Spinal cord (tissue), 10 donors: ENCODE results near the gene ELANE. TPM values are rescaled to one million over a fixed set of nuclear protein-coding genes. Genes with fewer than 3 reads are reported as not detected.

ENCODE experiments used
- DNase-seq, 6 donors: peaks; one replicate each; pipeline versions ENCODE4 v3.0.0 to v3.0.0-alpha.2; 2013 to 2015; ENCODE audit warnings: low spot score in 6 of 6, low read depth in 4 of 6
- H3K27ac ChIP-seq: one replicate; pipeline ENCODE4 v1.5.1; 2013; ENCODE audit warnings: low read depth, low read length, control low read depth
- H3K27me3 ChIP-seq: one replicate; pipeline ENCODE4 v1.6.1; 2013; ENCODE audit warnings: low read length; ENCODE audit not compliant: control insufficient read depth, insufficient read depth
- H3K36me3 ChIP-seq: one replicate; pipeline ENCODE4 v1.6.1; 2013; ENCODE audit warnings: low read length; ENCODE audit not compliant: control insufficient read depth, insufficient read depth
- H3K4me1 ChIP-seq: one replicate; pipeline ENCODE4 v1.6.1; 2013; ENCODE audit warnings: low read length; ENCODE audit not compliant: control insufficient read depth, insufficient read depth
- H3K4me3 ChIP-seq: one replicate; pipeline ENCODE4 v1.5.1; 2013; ENCODE audit warnings: low read depth, low read length, control low read depth
- H3K9me3 ChIP-seq: one replicate; pipeline ENCODE4 v1.6.1; 2013; ENCODE audit warnings: low read length; ENCODE audit not compliant: control insufficient read depth, insufficient read depth
- WGBS: methylation state at CpG from one replicate; pipeline ENCODE4 v1.1.5; 2013; ENCODE audit warnings: missing lambda C conversion rate; ENCODE audit not compliant: insufficient coverage; 5-methylcytosine and 5-hydroxymethylcytosine counted together
- polyA plus RNA-seq, 2 donors: library from polyadenylated mRNA; unstranded; fragments of 120-200 nt; gene quantifications; one replicate each; pipeline ENCODE4 v1.2.1, GENCODE V29; 2013; ENCODE audit not compliant: insufficient read length in 2 of 2
- total RNA-seq, 2 donors: library from RNA; depleted of rRNA in 1 of 2; stranded (reverse); fragments of 120-200 nt in 1 of 2; fragments of >200 nt in 1 of 2; gene quantifications; one replicate each; pipeline versions ENCODE4 v1.2.3 to v1.2.4, GENCODE V29; 2013 to 2014
- donor health status: healthy.

ELANE gene
- total and polyA plus RNA-seq, 4 donors, result 0.18 to 23.5 (median 0.99) TPM; not detected in 1

- under 1% methylated on average over 63 of the region's 69 CpGs for WGBS
- H3K27me3 ChIP-seq, result no peaks in the 10 kb centered on the region
- no peaks in the 10 kb centered on the region for H3K9me3 ChIP-seq
- H3K4me3 ChIP-seq, result peak within 1 kb of the TSS; percentile 64
- H3K4me1 ChIP-seq, result peaks cover 11% of the 10 kb centered on the region
- peak; percentile 85 to 99 (median 94) for DNase-seq
- H3K27ac ChIP-seq, result peak within 1 kb of the TSS; percentile 91
- H3K36me3 ChIP-seq, result peaks cover 52% of the 10 kb centered on the region
Observed at GRCh38 chr19:892894-893689, 41.0 kb downstream of the ELANE start, which contains the start of the genes MED16 and RNU6-9. MED16 (minus strand) TSS chr19:893187; CDS start chr19:891131, 2,056 bp downstream. RNU6-9 (plus strand) TSS chr19:893484.

GRCh38 chr19:896434-896833 lies 44.3 kb downstream of the ELANE start:
- 97% methylated on average over 6 of the region's 10 CpGs for WGBS
- peaks cover 16% of the 10 kb centered on the region for H3K4me1 ChIP-seq
- H3K27me3 ChIP-seq, result no peaks in the 10 kb centered on the region

DNA sequence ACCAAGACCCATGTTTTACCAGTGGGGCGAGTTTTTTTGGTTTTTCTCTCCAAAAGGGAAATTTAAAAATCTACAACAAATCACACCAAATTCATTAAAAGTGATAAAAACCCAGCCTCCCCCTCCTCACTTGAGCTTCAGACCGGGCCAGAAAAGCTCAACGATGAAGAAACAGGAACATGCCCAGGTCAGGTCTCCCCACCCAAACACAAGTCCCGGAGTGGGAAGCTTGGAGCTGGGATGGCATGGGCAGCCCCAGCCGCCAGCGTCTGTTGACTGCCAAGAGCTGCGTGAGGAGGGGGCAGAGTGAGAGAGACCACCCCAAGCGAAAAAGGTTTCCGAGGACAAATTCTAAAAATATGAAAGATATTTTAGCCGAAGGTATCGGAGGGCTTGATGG lies 44.9 kb downstream of the ELANE start:
- peaks cover 56% of the 10 kb centered on the region for H3K36me3 ChIP-seq
- H3K27me3 ChIP-seq, result no peaks in the 10 kb centered on the region
- no peak for DNase-seq
- H3K27ac ChIP-seq, result no peak overlapping the region
- no peaks in the 10 kb centered on the region for H3K9me3 ChIP-seq
- peaks cover 13% of the 10 kb centered on the region for H3K4me1 ChIP-seq
- WGBS, result 98% methylated on average over 10 of the region's 11 CpGs
- no peak overlapping the region for H3K4me3 ChIP-seq

More at GRCh38 chr19:896434-896833, 44.3 kb downstream of the ELANE start:
- H3K27ac ChIP-seq, result no peak overlapping the region
- H3K36me3 ChIP-seq, result peaks cover 51% of the 10 kb centered on the region
- no peak for DNase-seq
- H3K9me3 ChIP-seq, result no peaks in the 10 kb centered on the region
- no peak overlapping the region for H3K4me3 ChIP-seq

DNA sequence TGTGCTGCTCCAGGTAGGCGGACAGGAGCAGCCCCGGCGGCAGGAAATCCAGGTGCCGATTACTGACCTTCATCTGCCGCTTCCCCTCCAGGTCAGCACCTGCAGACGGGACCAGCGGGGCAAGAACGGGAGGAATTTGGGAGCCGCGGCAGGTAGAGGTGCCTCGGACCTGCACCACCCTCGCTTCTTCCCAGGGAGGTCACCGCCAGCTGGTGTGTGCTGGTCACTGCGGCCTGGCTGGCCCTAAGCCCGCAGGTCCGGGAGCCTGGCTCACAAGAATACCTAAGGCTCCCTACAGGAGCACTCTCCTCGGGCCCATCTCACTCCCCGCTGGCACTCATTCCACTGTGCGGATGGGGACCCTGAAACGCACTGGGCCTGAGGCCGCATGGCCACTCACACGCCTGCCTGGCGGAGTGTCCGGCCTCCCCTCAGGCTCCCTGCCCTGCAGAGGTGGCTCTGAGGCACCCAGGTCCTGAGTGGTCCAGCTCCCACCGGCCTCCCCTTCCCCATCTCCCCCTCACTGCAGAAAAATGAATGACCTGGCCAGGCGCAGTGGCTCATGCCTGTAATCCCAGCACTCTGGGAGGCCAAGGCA lies 45.4 kb downstream of the ELANE start:
- H3K36me3 ChIP-seq, result peaks cover 60% of the 10 kb centered on the region
- H3K4me3 ChIP-seq, result no peak overlapping the region
- no peak for DNase-seq
- no peak overlapping the region for H3K27ac ChIP-seq
- WGBS, result 88% methylated on average over 26 of the region's 26 CpGs
- peaks cover 8% of the 10 kb centered on the region for H3K4me1 ChIP-seq
- no peaks in the 10 kb centered on the region for H3K27me3 ChIP-seq
- no peaks in the 10 kb centered on the region for H3K9me3 ChIP-seq

DNA sequence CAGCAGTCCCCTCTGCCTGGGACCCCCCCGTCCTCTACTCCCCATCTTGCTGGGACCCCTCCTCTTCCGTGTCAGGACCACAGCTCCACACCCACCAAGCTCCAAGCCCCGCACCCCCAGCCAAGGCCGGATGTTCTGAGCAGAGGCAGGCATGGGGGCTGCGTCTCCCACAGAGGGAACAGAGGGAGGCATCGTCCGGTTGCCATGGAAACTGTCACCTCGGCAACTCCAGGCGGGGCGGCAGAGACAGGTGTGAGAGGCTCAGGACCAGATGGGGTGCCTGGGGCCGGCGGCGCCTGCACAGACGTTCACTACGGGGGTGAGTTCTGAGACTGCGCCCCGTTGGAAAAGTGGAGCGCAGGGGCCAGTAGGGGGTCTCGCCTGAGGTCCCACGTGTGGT lies 46.6 kb downstream of the ELANE start:
- Histone ChIP-seq H3K27me3 (no peaks in the 10 kb centered on the region), H3K4me3 (no peak overlapping the region), H3K27ac (no peak overlapping the region), H3K4me1 (peaks cover 16% of the 10 kb centered on the region), H3K36me3 (peaks cover 60% of the 10 kb centered on the region), H3K9me3 (no peaks in the 10 kb centered on the region)
- DNase-seq, result peak in 3 of 6 donors; percentile 37 to 91 (median 91)
- WGBS, result 19% methylated on average over 19 of the region's 20 CpGs

GRCh38 chr19:899336-900042 lies 47.4 kb downstream of the ELANE start:
- Histone ChIP-seq H3K4me3 (no peak overlapping the region), H3K9me3 (no peaks in the 10 kb centered on the region), H3K27me3 (no peaks in the 10 kb centered on the region), H3K27ac (no peak overlapping the region), H3K4me1 (peaks cover 16% of the 10 kb centered on the region), H3K36me3 (peaks cover 67% of the 10 kb centered on the region)
- DNase-seq, result no peak
- WGBS, result 83% methylated on average over 28 of the region's 32 CpGs

GRCh38 chr19:900043-900301 lies 47.9 kb downstream of the ELANE start:
- H3K27ac ChIP-seq, result no peak overlapping the region
- DNase-seq, result no peak
- H3K4me1 ChIP-seq, result peaks cover 16% of the 10 kb centered on the region
- H3K27me3 ChIP-seq, result no peaks in the 10 kb centered on the region
- H3K9me3 ChIP-seq, result no peaks in the 10 kb centered on the region
- no peak overlapping the region for H3K4me3 ChIP-seq
- peaks cover 67% of the 10 kb centered on the region for H3K36me3 ChIP-seq
- WGBS, result 94% methylated on average over 4 of the region's 15 CpGs

DNA sequence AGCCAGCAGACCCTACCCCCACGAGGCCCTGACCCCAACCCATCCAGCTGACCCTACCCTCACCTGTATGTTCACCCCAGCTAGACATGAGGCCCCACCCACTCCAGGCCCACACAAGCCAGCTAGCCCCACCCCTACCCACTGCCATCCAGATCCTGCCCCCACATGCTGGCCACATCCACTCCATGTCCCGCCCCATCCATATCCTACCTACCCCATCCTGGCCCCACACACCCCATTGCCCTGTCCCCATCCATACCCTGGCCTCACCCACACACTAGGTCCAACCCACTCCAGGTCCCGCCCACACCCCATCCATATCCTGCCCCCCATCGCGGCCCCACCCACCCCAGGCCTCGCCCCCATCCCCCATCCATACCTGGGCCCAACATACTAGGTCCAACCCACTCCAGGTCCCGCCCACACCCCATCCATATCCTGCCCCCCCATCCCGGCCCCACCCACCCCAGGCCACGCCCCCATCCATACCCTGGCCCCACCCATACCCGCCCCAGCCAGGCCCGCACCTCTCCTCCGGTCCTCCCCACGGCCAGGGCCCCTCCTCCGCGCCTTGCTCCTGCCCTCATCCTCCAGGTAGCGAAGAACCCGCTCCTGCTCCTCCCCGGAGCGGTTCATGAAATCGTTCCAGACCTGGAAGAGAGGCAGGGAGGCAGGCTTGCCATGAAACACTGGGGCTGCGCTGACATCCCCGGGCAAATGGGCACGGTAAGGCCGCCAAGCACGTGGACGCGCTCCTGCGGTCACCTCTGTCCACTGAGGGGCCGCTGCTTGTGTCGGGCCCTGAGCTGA lies 48.4 kb downstream of the ELANE start:
- Histone ChIP-seq H3K27ac (no peak overlapping the region), H3K4me1 (peaks cover 16% of the 10 kb centered on the region), H3K4me3 (no peak overlapping the region), H3K27me3 (no peaks in the 10 kb centered on the region), H3K36me3 (peaks cover 67% of the 10 kb centered on the region), H3K9me3 (no peaks in the 10 kb centered on the region)
- no peak for DNase-seq
- 83% methylated on average over 22 of the region's 30 CpGs for WGBS
